Thyroid gland (tissue), 4 donors: ENCODE measurements around the gene C1orf50. TPM values are rescaled to one million over a fixed set of nuclear protein-coding genes. Genes with fewer than 3 reads are reported as not detected.

ENCODE experiments used
- DNase-seq, 2 donors: peaks; one replicate each; pipeline ENCODE4 v3.0.0-alpha.2; 2019
- H3K27ac ChIP-seq, 3 donors: fragments of 200-600 bp; sonication (generic); 1 replicate in 2 of 3; 2 replicates in 1 of 3; pipeline ENCODE4 v1.5.1; 2016 to 2019; ENCODE audit warnings: mild to moderate bottlenecking in 1 of 3, moderate library complexity in 1 of 3
- H3K27me3 ChIP-seq: fragments of 200-600 bp; sonication (generic); one replicate; pipeline ENCODE4 v1.5.1; 2019
- H3K36me3 ChIP-seq, 2 donors: fragments of 200-600 bp; sonication (generic); one replicate each; pipeline ENCODE4 v1.5.1; 2016 to 2019
- H3K4me1 ChIP-seq, 2 donors: fragments of 200-600 bp; sonication (generic); one replicate each; pipeline ENCODE4 v1.5.1; 2017 to 2019
- H3K4me3 ChIP-seq, 3 donors: fragments of 200-600 bp; sonication (generic); replicated peaks in 1 of 3; 1 replicate in 2 of 3; 2 replicates in 1 of 3; pipeline ENCODE4 v1.5.1; 2016; ENCODE audit warnings: mild to moderate bottlenecking in 1 of 3
- H3K9me3 ChIP-seq: fragments of 200-600 bp; sonication (generic); one replicate; pipeline ENCODE4 v1.5.1; 2017
- CTCF ChIP-seq, 6 experiments: fragments of 200-600 bp in 3 of 6; fragments of 450-650 bp in 3 of 6; sonication (generic) in 3 of 6; IDR thresholded peaks; one replicate each; pipeline ENCODE4 v1.5.1; 2016 to 2019; ENCODE audit warnings: antibody characterized with exemption in 6 of 6, mild to moderate bottlenecking in 2 of 6, inconsistent platforms in 1 of 6, moderate library complexity in 1 of 6
- POLR2A ChIP-seq, 2 donors: fragments of 450-650 bp; IDR thresholded peaks; one replicate each; pipeline ENCODE4 v1.6.1; 2017; ENCODE audit warnings: antibody characterized with exemption in 2 of 2, mild to moderate bottlenecking in 2 of 2, moderate library complexity in 1 of 2
- WGBS, 2 donors: methylation state at CpG; one replicate each; pipeline ENCODE4 v1.1.5; 2017; 5-methylcytosine and 5-hydroxymethylcytosine counted together
- intact Hi-C: fragments of 100-400 bp; cut with DNase I; formaldehyde crosslinking; loops from one replicate; pipeline ENCODE4 v1.15.1; 2023
- total RNA-seq, 4 donors: library from RNA; depleted of rRNA; stranded (reverse); fragments of >200 nt; gene quantifications; one replicate each; pipeline ENCODE4 v1.2.3, GENCODE V29; 2016

C1orf50 gene
- total RNA-seq, 4 donors from 2014 or later = 4.2 to 7.2 (median 4.7) TPM

GRCh38 chr1:42734201-42735035 lies 32.6 kb upstream of the C1orf50 start:
- 82 to 87% methylated on average over 6 to 7 of the region's 7 CpGs for WGBS, 2 donors

GRCh38 chr1:42735056-42735455 lies 32.0 kb upstream of the C1orf50 start:
- no peak for TF ChIP-seq POLR2A (IDR thresholded peaks at IDR 0.05)
- no peak for TF ChIP-seq CTCF (IDR thresholded peaks at IDR 0.05)
- intact Hi-C loops = no loop called here
- H3K4me3 ChIP-seq = no peak overlapping the region
- H3K36me3 ChIP-seq = no peaks in the 10 kb centered on the region
- no peak overlapping the region for H3K27ac ChIP-seq
- H3K9me3 ChIP-seq = no peaks in the 10 kb centered on the region
- 84 to 87% methylated on average over 5 to 11 of the region's 11 CpGs for WGBS, 2 donors
- no peaks in the 10 kb centered on the region for H3K4me1 ChIP-seq
- no peak for DNase-seq
- no peaks in the 10 kb centered on the region for H3K27me3 ChIP-seq

More at GRCh38 chr1:42734201-42735035, 32.6 kb upstream of the C1orf50 start:
- H3K27me3 ChIP-seq = no peaks in the 10 kb centered on the region
- DNase-seq = no peak
- H3K36me3 ChIP-seq = no peaks in the 10 kb centered on the region
- H3K4me1 ChIP-seq = no peaks in the 10 kb centered on the region
- H3K27ac ChIP-seq = no peak overlapping the region
- no peak overlapping the region for H3K4me3 ChIP-seq
- H3K9me3 ChIP-seq = no peaks in the 10 kb centered on the region
- no peak for TF ChIP-seq POLR2A (IDR thresholded peaks at IDR 0.05)
- TF ChIP-seq CTCF (IDR thresholded peaks at IDR 0.05) = no peak
- intact Hi-C loops = no loop called here

- Histone ChIP-seq H3K4me3 (no peak overlapping the region), H3K27ac (no peak overlapping the region), H3K9me3 (no peaks in the 10 kb centered on the region), H3K27me3 (no peaks in the 10 kb centered on the region), H3K4me1 (no peaks in the 10 kb centered on the region), H3K36me3 (no peaks in the 10 kb centered on the region)
- 81 to 96% methylated on average over 4 to 7 of the region's 14 CpGs for WGBS, 2 donors
- DNase-seq = no peak
- TF ChIP-seq POLR2A (IDR thresholded peaks at IDR 0.05) (no peak), CTCF (IDR thresholded peaks at IDR 0.05) (no peak)
- intact Hi-C loops = no loop called here
These were observed 31.5 kb upstream of the C1orf50 start for GRCh38 chr1:42735477-42736105.

GRCh38 chr1:42736152-42736551 lies 30.9 kb upstream of the C1orf50 start:
- Histone ChIP-seq H3K4me3 (no peak overlapping the region), H3K9me3 (no peaks in the 10 kb centered on the region), H3K36me3 (no peaks in the 10 kb centered on the region), H3K27ac (no peak overlapping the region), H3K27me3 (no peaks in the 10 kb centered on the region), H3K4me1 (no peaks in the 10 kb centered on the region)
- no peak for DNase-seq
- intact Hi-C loops = no loop called here
- 72 to 84% methylated on average over 3 to 4 of the region's 4 CpGs for WGBS, 2 donors
- TF ChIP-seq CTCF (IDR thresholded peaks at IDR 0.05) = no peak
- no peak for TF ChIP-seq POLR2A (IDR thresholded peaks at IDR 0.05)
